Fibroblast of the aortic adventitia (primary cell): Measurements from ENCODE around the gene PTGS1. TPM values are rescaled to one million over a fixed set of nuclear protein-coding genes. Genes with fewer than 3 reads are reported as not detected.

Experiments
- DNase-seq: peaks from one replicate; pipeline ENCODE4 v3.0.0-alpha.2; 2010; ENCODE audit warnings: low read depth
- H3K4me3 ChIP-seq: 2 replicates; pipeline ENCODE4 v1.5.1; 2011; ENCODE audit warnings: low read depth, mild to moderate bottlenecking, control low read depth, low read length, moderate library complexity
- CTCF ChIP-seq: IDR thresholded peaks from 2 replicates; pipeline ENCODE4 v1.5.1; 2011; ENCODE audit warnings: mild to moderate bottlenecking, low read length, control low read depth, inconsistent platforms; ENCODE audit not compliant: insufficient read depth
- small RNA-seq: library from RNA; depleted of rRNA; stranded (forward); fragments of <200 nt; gene quantifications from one replicate; pipeline ENCODE3, GENCODE V24; 2012
- total RNA-seq: library from RNA; depleted of rRNA; stranded (reverse); fragments of >200 nt; gene quantifications from 2 replicates; pipeline ENCODE4 v1.2.3, GENCODE V29; 2012; ENCODE audit warnings: low replicate concordance

Gene PTGS1
- total RNA-seq, 1 donor = 173 TPM

GRCh38 chr9:122444041-122444733 lies 73.4 kb downstream of the PTGS1 start:
- peak; percentile 99 for DNase-seq
- no peak overlapping the region for H3K4me3 ChIP-seq
- TF ChIP-seq CTCF = no peak

Small RNA genes within 50 kb of the gene (small RNA-seq; reads per million reads assigned to genes)
- gene AL162424.1 = 0.38 reads per million

Other genes with a start within 250 kb of the PTGS1 start
- 23.5 and 25.2 TPM in 2 replicates for gene NDUFA8, start 211.2 kb upstream of the PTGS1 start, total RNA-seq
- not detected in 2 replicates for gene MORN5, start 211.1 kb upstream of the PTGS1 start, total RNA-seq
- not detected in 2 replicates for gene LHX6, start 142.1 kb upstream of the PTGS1 start, total RNA-seq
- gene RBM18, start 106.2 kb upstream of the PTGS1 start, total RNA-seq = 4.3 and 13.0 TPM in 2 replicates
- gene MRRF, start 106.1 kb upstream of the PTGS1 start, total RNA-seq = 40.0 and 43.2 TPM in 2 replicates
- not detected in 2 replicates for gene OR1J1, start 106.9 kb downstream of the PTGS1 start, total RNA-seq
- gene OR1J2, start 139.8 kb downstream of the PTGS1 start, total RNA-seq = 1.6 TPM in 1 of 2 replicates, not detected in the other
- 0.45 TPM in 1 of 2 replicates, not detected in the other for gene OR1J4, start 148.1 kb downstream of the PTGS1 start, total RNA-seq
- not detected in 2 replicates for gene OR1N1, start 156.3 kb downstream of the PTGS1 start, total RNA-seq
- 1.2 TPM in 1 of 2 replicates, not detected in the other for gene OR1N2, start 182.1 kb downstream of the PTGS1 start, total RNA-seq
- gene OR1L8, start 212.4 kb downstream of the PTGS1 start, total RNA-seq = 0.08 TPM in 1 of 2 replicates, not detected in the other
- 0.81 TPM in 1 of 2 replicates, not detected in the other for gene OR1Q1, start 243.7 kb downstream of the PTGS1 start, total RNA-seq